MM.1S (cell line): ENCODE results near the gene TPH2.

Experiments used
- DNase-seq: peaks from one replicate; pipeline ENCODE4 v3.0.0-alpha.2; 2015
- H2AFZ ChIP-seq: fragments of 300-600 bp; sonication (generic); 2 replicates; pipeline ENCODE4 v1.6.0; 2016; ENCODE audit warnings: antibody characterized with exemption, low read length
- H3F3A ChIP-seq: fragments of 300-600 bp; sonication (generic); 2 replicates; pipeline ENCODE4 v1.6.1; 2016; ENCODE audit warnings: mild to moderate bottlenecking, antibody characterized with exemption, low read length, moderate library complexity, mixed read lengths; ENCODE audit not compliant: insufficient read depth
- H3K27ac ChIP-seq: fragments of 300-600 bp; sonication (generic); 2 replicates; pipeline ENCODE4 v1.5.1; 2016; ENCODE audit warnings: mild to moderate bottlenecking, low read length
- H3K27me3 ChIP-seq: fragments of 300-600 bp; sonication (generic); replicated peaks from 2 replicates; pipeline ENCODE4 v1.6.0; 2016; ENCODE audit warnings: low read length; ENCODE audit not compliant: insufficient read depth
- H3K36me3 ChIP-seq: fragments of 300-600 bp; sonication (generic); replicated peaks from 2 replicates; pipeline ENCODE4 v1.6.1; 2016; ENCODE audit warnings: mild to moderate bottlenecking, low read length, mixed read lengths; ENCODE audit not compliant: insufficient read depth
- H3K4me1 ChIP-seq: fragments of 300-600 bp; sonication (generic); 2 replicates; pipeline ENCODE4 v1.6.1; 2016; ENCODE audit warnings: low read length, mixed read lengths
- H3K4me2 ChIP-seq: fragments of 300-600 bp; sonication (generic); 2 replicates; pipeline ENCODE4 v1.6.0; 2016; ENCODE audit warnings: low read depth, low read length
- H3K4me3 ChIP-seq: fragments of 300-600 bp; sonication (generic); 2 replicates; pipeline ENCODE4 v1.5.1; 2016; ENCODE audit warnings: low read length, mixed read lengths
- H3K79me2 ChIP-seq: fragments of 300-600 bp; sonication (generic); 2 replicates; pipeline ENCODE4 v1.6.1; 2016; ENCODE audit warnings: mixed run types, low read length, mixed read lengths
- H3K9ac ChIP-seq: fragments of 300-600 bp; sonication (generic); 2 replicates; pipeline ENCODE4 v1.6.1; 2016; ENCODE audit warnings: low read length, mixed read lengths
- H3K9me2 ChIP-seq: fragments of 300-600 bp; sonication (generic); replicated peaks from 2 replicates; pipeline ENCODE4 v1.6.1; 2016; ENCODE audit warnings: mild to moderate bottlenecking, low read length, mixed read lengths; ENCODE audit not compliant: insufficient read depth
- H3K9me3 ChIP-seq: fragments of 300-600 bp; sonication (generic); replicated peaks from 2 replicates; pipeline ENCODE4 v1.6.1; 2016; ENCODE audit warnings: mild to moderate bottlenecking, low read length, mixed read lengths; ENCODE audit not compliant: insufficient read depth
- H4K20me1 ChIP-seq: fragments of 300-600 bp; sonication (generic); 2 replicates; pipeline ENCODE4 v1.6.1; 2016; ENCODE audit warnings: mild to moderate bottlenecking, low read length, moderate library complexity, mixed read lengths; ENCODE audit not compliant: insufficient read depth
- CTCF ChIP-seq: fragments of 300-600 bp; sonication (generic); IDR thresholded peaks from 2 replicates; pipeline ENCODE4 v1.5.1; 2016; ENCODE audit warnings: antibody characterized with exemption, low read length, mixed read lengths
- EZH2 ChIP-seq: fragments of 300-600 bp; sonication (generic); optimal IDR thresholded peaks from 2 replicates; pipeline ENCODE3; 2017; ENCODE audit warnings: low read depth, mild to moderate bottlenecking, antibody characterized with exemption, low read length, mixed read lengths
- EZH2phosphoT487 ChIP-seq: fragments of 300-600 bp; sonication (generic); IDR thresholded peaks from 2 replicates; pipeline ENCODE4 v1.6.1; 2018; ENCODE audit warnings: antibody characterized with exemption, low read length

The TPH2 gene

GRCh38 chr12:71999795-72000194, 61.1 kb downstream of the TPH2 start:
- no peak overlapping the region for H3K27ac ChIP-seq
- no peak for DNase-seq

GRCh38 chr12:72000969-72001648, 62.5 kb downstream of the TPH2 start:
- DNase-seq: no peak
- Histone ChIP-seq H2AFZ (no peak overlapping the region), H3K79me2 (no peaks in the 10 kb centered on the region), H3K27ac (no peak overlapping the region), H4K20me1 (no peaks in the 10 kb centered on the region), H3K4me3 (no peak overlapping the region), H3K27me3 (no peaks in the 10 kb centered on the region), H3K9me2 (no peaks in the 10 kb centered on the region), H3K9ac (no peak overlapping the region), H3K4me1 (no peaks in the 10 kb centered on the region), H3K9me3 (no peaks in the 10 kb centered on the region), H3F3A (no peaks in the 10 kb centered on the region), H3K36me3 (no peaks in the 10 kb centered on the region), H3K4me2 (no peak overlapping the region)
- TF ChIP-seq EZH2phosphoT487: no peak
- TF ChIP-seq EZH2: no peak
- no peak for TF ChIP-seq CTCF

More at GRCh38 chr12:71999795-72000194, 61.1 kb downstream of the TPH2 start:
- Histone ChIP-seq H3K9ac (no peak overlapping the region), H3K27me3 (no peaks in the 10 kb centered on the region), H3F3A (no peaks in the 10 kb centered on the region), H3K9me3 (no peaks in the 10 kb centered on the region), H3K4me2 (no peak overlapping the region), H3K4me3 (no peak overlapping the region), H3K4me1 (no peaks in the 10 kb centered on the region), H4K20me1 (no peaks in the 10 kb centered on the region), H2AFZ (no peak overlapping the region), H3K36me3 (no peaks in the 10 kb centered on the region), H3K79me2 (no peaks in the 10 kb centered on the region), H3K9me2 (no peaks in the 10 kb centered on the region)
- TF ChIP-seq EZH2phosphoT487 (no peak), CTCF (no peak), EZH2 (no peak)

- Histone ChIP-seq H2AFZ (no peak overlapping the region), H3K4me2 (no peak overlapping the region), H4K20me1 (no peaks in the 10 kb centered on the region), H3K27me3 (no peaks in the 10 kb centered on the region), H3K9me3 (no peaks in the 10 kb centered on the region), H3K4me3 (no peak overlapping the region), H3K9ac (no peak overlapping the region), H3K27ac (no peak overlapping the region), H3K4me1 (no peaks in the 10 kb centered on the region), H3K79me2 (no peaks in the 10 kb centered on the region), H3K36me3 (no peaks in the 10 kb centered on the region), H3K9me2 (no peaks in the 10 kb centered on the region), H3F3A (0 out of 2 replicates have a peak, but pooled peaks cover 3% of the 10 kb centered on the region)
- TF ChIP-seq EZH2phosphoT487: no peak
- no peak for TF ChIP-seq CTCF
- TF ChIP-seq EZH2: no peak
- DNase-seq: peak; percentile 57
These were observed 68.1 kb downstream of the TPH2 start for GRCh38 chr12:72006766-72007165.
